PC-3 (cell line): ENCODE measurements around the gene TMEM132D. TPM values are rescaled to one million over a fixed set of nuclear protein-coding genes. Genes with fewer than 3 reads are reported as not detected.

Experiments
- ATAC-seq: fragments of 200-7000 bp; cut with Tn5 transposase; 2 replicates; pipeline ENCODE4 v1.9.1; 2020; ENCODE audit warnings: mild to moderate bottlenecking, moderate library complexity
- BruUV-seq: library from RNA; stranded (reverse); fragments of 400-500 nt; replicated peaks from 2 replicates; lab custom pipeline; 2021; lab: Mats Ljungman, UMichigan
- CTCF ChIA-PET: fragments of 300-600 bp; sonication (Branson Sonifier 250); formaldehyde crosslinking; loops from one replicate; lab custom pipeline; 2022; ENCODE audit warnings: antibody characterized with exemption; lab: Charles Lee
- POLR2A ChIA-PET: fragments of 300-600 bp; sonication (Branson Sonifier 250); formaldehyde crosslinking; loops from one replicate; lab custom pipeline; 2022; ENCODE audit warnings: antibody characterized with exemption; ENCODE audit not compliant: unreplicated experiment; lab: Charles Lee
- DNase-seq: peaks from one replicate; pipeline ENCODE4 v3.0.0-alpha.2; 2015
- H2AFZ ChIP-seq: fragments of 300-600 bp; sonication (generic); 2 replicates; pipeline ENCODE4 v1.6.0; 2016; ENCODE audit warnings: antibody characterized with exemption, low read length
- H3F3A ChIP-seq: fragments of 300-600 bp; sonication (generic); one replicate; pipeline ENCODE4 v1.6.0; 2017; ENCODE audit warnings: antibody characterized with exemption, low read length, control low read depth, mild to moderate bottlenecking; ENCODE audit not compliant: unreplicated experiment
- H3K27ac ChIP-seq: fragments of 300-600 bp; sonication (generic); 2 replicates; pipeline ENCODE4 v1.5.1; 2016; ENCODE audit warnings: mild to moderate bottlenecking, low read length
- H3K27me3 ChIP-seq: fragments of 300-600 bp; sonication (generic); 2 replicates; pipeline ENCODE4 v1.6.1; 2016; ENCODE audit warnings: low read length, mixed read lengths
- H3K36me3 ChIP-seq: fragments of 300-600 bp; sonication (generic); 2 replicates; pipeline ENCODE4 v1.6.1; 2016; ENCODE audit warnings: low read depth, mixed run types, low read length, mixed read lengths
- H3K4me1 ChIP-seq: fragments of 300-600 bp; sonication (generic); 2 replicates; pipeline ENCODE4 v1.5.1; 2016; ENCODE audit warnings: low read length; ENCODE audit not compliant: insufficient read depth
- H3K4me2 ChIP-seq: fragments of 300-600 bp; sonication (generic); 2 replicates; pipeline ENCODE4 v1.6.0; 2016; ENCODE audit warnings: low read length
- H3K4me3 ChIP-seq: fragments of 300-600 bp; sonication (generic); 2 replicates; pipeline ENCODE4 v1.5.1; 2016; ENCODE audit warnings: mild to moderate bottlenecking, low read length, mixed read lengths
- H3K79me2 ChIP-seq: fragments of 300-600 bp; sonication (generic); 2 replicates; pipeline ENCODE4 v1.6.1; 2017; ENCODE audit warnings: low read length, mixed read lengths
- H3K9ac ChIP-seq: fragments of 300-600 bp; sonication (generic); 2 replicates; pipeline ENCODE4 v1.6.0; 2016; ENCODE audit warnings: mild to moderate bottlenecking, low read length
- H3K9me2 ChIP-seq: fragments of 300-600 bp; sonication (generic); replicated peaks from 2 replicates; pipeline ENCODE4 v1.6.1; 2016; ENCODE audit warnings: mixed run types, low read length, mixed read lengths
- H3K9me3 ChIP-seq: fragments of 300-600 bp; sonication (generic); 2 replicates; pipeline ENCODE4 v1.6.1; 2016; ENCODE audit warnings: low read length, mixed read lengths
- H4K20me1 ChIP-seq: fragments of 300-600 bp; sonication (generic); 2 replicates; pipeline ENCODE4 v1.6.1; 2016; ENCODE audit warnings: low read length, mixed read lengths
- EZH2 ChIP-seq: fragments of 300-600 bp; sonication (generic); IDR thresholded peaks from one replicate; pipeline ENCODE4 v1.6.1; 2017; ENCODE audit warnings: antibody characterized with exemption, mild to moderate bottlenecking, low read length; ENCODE audit not compliant: unreplicated experiment
- EZH2phosphoT487 ChIP-seq: fragments of 300-600 bp; sonication (generic); IDR thresholded peaks from 2 replicates; pipeline ENCODE4 v1.6.1; 2018; ENCODE audit warnings: mild to moderate bottlenecking, antibody characterized with exemption, low read length, borderline replicate concordance
- intact Hi-C: fragments of 100-400 bp; cut with micrococcal nuclease; formaldehyde crosslinking; loops from 2 replicates; pipeline ENCODE4 v1.9.0; 2023
- total RNA-seq: library from RNA; depleted of rRNA; stranded (reverse); fragments of >200 nt; gene quantifications from 2 replicates; pipeline ENCODE4 v1.2.3, GENCODE V29; 2014
- TF ChIP-seq, protein P1 (sequence below): fragments of 300-600 bp; sonication (generic); conservative IDR thresholded peaks from 2 replicates; pipeline ENCODE4 v1.5.1; 2017; ENCODE audit warnings: antibody characterized with exemption, low read depth, mild to moderate bottlenecking, low read length

Gene TMEM132D
- total RNA-seq, 1 experiment from 2014 or later = not detected

- H4K20me1 ChIP-seq = no peaks in the 10 kb centered on the region
- H3K9me3 ChIP-seq = peaks cover 9% of the 10 kb centered on the region; the same call in 1 of the 2 replicates
- H3K4me2 ChIP-seq = no peak overlapping the region
- H3K79me2 ChIP-seq = no peaks in the 10 kb centered on the region
- no peaks in the 10 kb centered on the region for H3K36me3 ChIP-seq
- H3K4me1 ChIP-seq = no peaks in the 10 kb centered on the region
- no peak overlapping the region for H3K27ac ChIP-seq
- TF ChIP-seq EZH2 = no peak
- intact Hi-C loops = no loop called here
- H2AFZ ChIP-seq = no peak overlapping the region
- H3K9ac ChIP-seq = no peak overlapping the region
- 0 out of 2 replicates have a peak, but pooled peaks cover 4% of the 10 kb centered on the region for H3K27me3 ChIP-seq
- ChIA-PET POLR2A (no interaction called here), CTCF (no interaction called here)
- no peak overlapping the region for H3K4me3 ChIP-seq
- BruUV-seq = no TSS peak
- H3K9me2 ChIP-seq = no peaks in the 10 kb centered on the region
- ATAC-seq (no peak), DNase-seq (no peak)
- no peaks in the 10 kb centered on the region for H3F3A ChIP-seq
Measured at GRCh38 chr12:129673806-129674205, 230.0 kb downstream of the TMEM132D start.

- Histone ChIP-seq H3K4me3 (no peak overlapping the region), H3K9ac (no peak overlapping the region), H3F3A (no peaks in the 10 kb centered on the region), H2AFZ (no peak overlapping the region), H3K9me3 (no peaks in the 10 kb centered on the region), H3K4me1 (no peaks in the 10 kb centered on the region), H3K27ac (no peak overlapping the region), H3K9me2 (no peaks in the 10 kb centered on the region), H3K79me2 (no peaks in the 10 kb centered on the region), H4K20me1 (no peaks in the 10 kb centered on the region), H3K27me3 (0 out of 2 replicates have a peak, but pooled peaks cover 4% of the 10 kb centered on the region), H3K4me2 (no peak overlapping the region), H3K36me3 (no peaks in the 10 kb centered on the region)
- ChIA-PET CTCF (no interaction called here), POLR2A (no interaction called here)
- DNase-seq = no peak
- TF ChIP-seq, protein P1, sequence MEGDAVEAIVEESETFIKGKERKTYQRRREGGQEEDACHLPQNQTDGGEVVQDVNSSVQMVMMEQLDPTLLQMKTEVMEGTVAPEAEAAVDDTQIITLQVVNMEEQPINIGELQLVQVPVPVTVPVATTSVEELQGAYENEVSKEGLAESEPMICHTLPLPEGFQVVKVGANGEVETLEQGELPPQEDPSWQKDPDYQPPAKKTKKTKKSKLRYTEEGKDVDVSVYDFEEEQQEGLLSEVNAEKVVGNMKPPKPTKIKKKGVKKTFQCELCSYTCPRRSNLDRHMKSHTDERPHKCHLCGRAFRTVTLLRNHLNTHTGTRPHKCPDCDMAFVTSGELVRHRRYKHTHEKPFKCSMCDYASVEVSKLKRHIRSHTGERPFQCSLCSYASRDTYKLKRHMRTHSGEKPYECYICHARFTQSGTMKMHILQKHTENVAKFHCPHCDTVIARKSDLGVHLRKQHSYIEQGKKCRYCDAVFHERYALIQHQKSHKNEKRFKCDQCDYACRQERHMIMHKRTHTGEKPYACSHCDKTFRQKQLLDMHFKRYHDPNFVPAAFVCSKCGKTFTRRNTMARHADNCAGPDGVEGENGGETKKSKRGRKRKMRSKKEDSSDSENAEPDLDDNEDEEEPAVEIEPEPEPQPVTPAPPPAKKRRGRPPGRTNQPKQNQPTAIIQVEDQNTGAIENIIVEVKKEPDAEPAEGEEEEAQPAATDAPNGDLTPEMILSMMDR = no peak
- TF ChIP-seq EZH2phosphoT487 = no peak
- no peak for TF ChIP-seq EZH2
- no TSS peak for BruUV-seq
- no peak for ATAC-seq
- intact Hi-C loops = no loop called here
Measured at GRCh38 chr12:129672110-129672509, 231.7 kb downstream of the TMEM132D start.

DNA sequence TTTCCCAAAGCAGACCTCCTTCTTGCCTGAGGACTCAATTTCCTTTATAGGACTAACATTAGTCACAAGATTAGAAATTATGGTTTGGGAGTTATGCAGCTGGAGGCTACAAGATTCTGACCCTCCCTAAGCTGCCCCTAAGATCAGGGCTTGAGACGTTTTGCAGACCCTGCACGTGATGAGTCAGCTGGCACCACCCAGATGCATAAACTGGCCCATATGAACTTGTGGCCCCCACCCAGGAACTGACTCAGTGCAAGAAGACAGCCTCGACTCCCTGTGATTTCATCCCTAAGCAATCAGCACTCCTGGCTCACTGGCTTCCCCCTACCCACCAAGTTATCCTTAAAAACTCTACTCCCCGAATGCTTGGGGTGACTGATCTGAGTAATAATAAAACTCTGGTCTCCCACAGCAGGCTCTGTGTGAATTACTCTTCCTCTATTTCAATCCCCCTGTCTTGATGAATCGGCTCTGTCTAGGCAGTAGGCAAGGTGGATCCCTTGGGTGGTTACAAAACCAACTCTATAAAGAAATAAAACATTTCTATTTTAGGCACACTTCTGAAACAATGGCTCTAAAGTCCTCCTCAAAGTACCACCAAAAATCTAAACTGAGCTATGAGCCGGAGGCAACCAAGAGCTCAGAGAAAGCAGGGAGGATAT, 233.4 kb downstream of the TMEM132D start:
- no peaks in the 10 kb centered on the region for H3K9me3 ChIP-seq
- ChIA-PET CTCF (no interaction called here), POLR2A (no interaction called here)
- no peak for ATAC-seq
- no peak for DNase-seq
- no peak overlapping the region for H3K4me2 ChIP-seq
- no peaks in the 10 kb centered on the region for H3K9me2 ChIP-seq
- TF ChIP-seq, protein P1 = no peak
- TF ChIP-seq EZH2phosphoT487 = no peak
- TF ChIP-seq EZH2 = no peak
- no peak overlapping the region for H3K9ac ChIP-seq
- H3F3A ChIP-seq = no peaks in the 10 kb centered on the region
- H3K36me3 ChIP-seq = no peaks in the 10 kb centered on the region
- no TSS peak for BruUV-seq
- H3K27ac ChIP-seq = no peak overlapping the region
- H3K4me3 ChIP-seq = no peak overlapping the region
- H3K79me2 ChIP-seq = no peaks in the 10 kb centered on the region
- no peaks in the 10 kb centered on the region for H3K4me1 ChIP-seq
- intact Hi-C loops = no loop called here
- H3K27me3 ChIP-seq = 0 out of 2 replicates have a peak, but pooled peaks cover 8% of the 10 kb centered on the region
- H4K20me1 ChIP-seq = no peaks in the 10 kb centered on the region
- H2AFZ ChIP-seq = no peak overlapping the region
